ENCODE data around the gene XRCC6. TPM values are rescaled to one million over a fixed set of nuclear protein-coding genes. Genes with fewer than 3 reads are reported as not detected.

XRCC6 gene
- total RNA-seq, 1 experiment from 2014 or later = 528 TPM

- H3K9me3 ChIP-seq (replicated peaks) = no peaks in the 10 kb centered on the region
- no peak within 1 kb of the TSS for H3K27ac ChIP-seq
- H3K27me3 ChIP-seq = no peaks in the 10 kb centered on the region
- H3K36me3 ChIP-seq = no peaks in the 10 kb centered on the region
- DNase-seq = no peak
- no peak within 1 kb of the TSS for H3K4me3 ChIP-seq
- peaks cover 3% of the 10 kb centered on the region; the same call in 1 of the 2 replicates for H3K4me1 ChIP-seq
These were observed 78.4 kb downstream of the XRCC6 start, which contains the start of gene MEI1 for GRCh38 chr22:41699264-41700107. TSS of gene MEI1 (plus strand) at chr22:41699503. CDS start at chr22:41699539, 36 bp downstream.

- Histone ChIP-seq H3K9me3 (replicated peaks) (no peaks in the 10 kb centered on the region), H3K36me3 (no peaks in the 10 kb centered on the region), H3K4me1 (peaks cover 3% of the 10 kb centered on the region; the same call in 1 of the 2 replicates), H3K4me3 (no peak overlapping the region), H3K27me3 (no peaks in the 10 kb centered on the region), H3K27ac (no peak overlapping the region)
- DNase-seq = no peak
These were observed 78.9 kb downstream of the XRCC6 start for GRCh38 chr22:41700108-41700364.

GRCh38 chr22:41702763-41703162 is 81.7 kb downstream of the XRCC6 start:
- no peak for DNase-seq
- Histone ChIP-seq H3K4me3 (no peak overlapping the region), H3K4me1 (no peaks in the 10 kb centered on the region), H3K9me3 (replicated peaks) (no peaks in the 10 kb centered on the region), H3K27ac (no peak overlapping the region), H3K27me3 (no peaks in the 10 kb centered on the region), H3K36me3 (no peaks in the 10 kb centered on the region)

- H3K36me3 ChIP-seq = no peaks in the 10 kb centered on the region
- H3K27ac ChIP-seq = no peak overlapping the region
- no peaks in the 10 kb centered on the region for H3K9me3 ChIP-seq (replicated peaks)
- DNase-seq = no peak
- H3K27me3 ChIP-seq = no peaks in the 10 kb centered on the region
- no peak overlapping the region for H3K4me3 ChIP-seq
- no peaks in the 10 kb centered on the region for H3K4me1 ChIP-seq
These were observed 88.2 kb downstream of the XRCC6 start for GRCh38 chr22:41709341-41709740.

GRCh38 chr22:41713004-41713403 is 91.9 kb downstream of the XRCC6 start:
- Histone ChIP-seq H3K4me3 (no peak overlapping the region), H3K27ac (no peak overlapping the region), H3K27me3 (no peaks in the 10 kb centered on the region), H3K36me3 (no peaks in the 10 kb centered on the region), H3K4me1 (no peaks in the 10 kb centered on the region), H3K9me3 (replicated peaks) (no peaks in the 10 kb centered on the region)
- DNase-seq = no peak

Other genes starting within 250 kb of the XRCC6 start
- gene TEF, start 239.4 kb upstream of the XRCC6 start, total RNA-seq (2014; rRNA removed; shearing (Covaris generic)) = 6.0 and 7.4 TPM in 2 replicates
- gene TOB2, start 174.5 kb upstream of the XRCC6 start, total RNA-seq (2014; rRNA removed; shearing (Covaris generic)) = 18.2 and 19.5 TPM in 2 replicates
- 98.8 and 106 TPM in 2 replicates for gene PHF5A, start 152.6 kb upstream of the XRCC6 start, total RNA-seq (2014; rRNA removed; shearing (Covaris generic))
- 50.5 and 51.8 TPM in 2 replicates for gene ACO2, start 152.2 kb upstream of the XRCC6 start, total RNA-seq (2014; rRNA removed; shearing (Covaris generic))
- 12.9 and 14.7 TPM in 2 replicates for gene POLR3H, start 76.8 kb upstream of the XRCC6 start, total RNA-seq (2014; rRNA removed; shearing (Covaris generic))
- gene CSDC2, start 60.3 kb upstream of the XRCC6 start, total RNA-seq (2014; rRNA removed; shearing (Covaris generic)) = 3.1 and 3.7 TPM in 2 replicates
- 9.9 and 10.3 TPM in 2 replicates for gene PMM1, start 31.5 kb upstream of the XRCC6 start, total RNA-seq (2014; rRNA removed; shearing (Covaris generic))
- 21.4 and 22.1 TPM in 2 replicates for gene DESI1, start 252 bp upstream of the XRCC6 start, total RNA-seq (2014; rRNA removed; shearing (Covaris generic))
- gene SNU13, start 67.6 kb downstream of the XRCC6 start, total RNA-seq (2014; rRNA removed; shearing (Covaris generic)) = 133 and 136 TPM in 2 replicates
- not detected in 2 replicates for gene MEI1, start 78.2 kb downstream of the XRCC6 start, total RNA-seq (2014; rRNA removed; shearing (Covaris generic))
- gene CCDC134, start 179.4 kb downstream of the XRCC6 start, total RNA-seq (2014; rRNA removed; shearing (Covaris generic)) = 19.8 and 21.2 TPM in 2 replicates
- gene SREBF2, start 211.8 kb downstream of the XRCC6 start, total RNA-seq (2014; rRNA removed; shearing (Covaris generic)) = 100 and 103 TPM in 2 replicates